Endothelial cell of umbilical vein (primary cell): ENCODE results near the gene NANOS3. TPM values are rescaled to one million over a fixed set of nuclear protein-coding genes. Genes with fewer than 3 reads are reported as not detected.
"Not testable (repeated sequence)": the region's sequence is repeated elsewhere in the genome, so short reads cannot be mapped to it uniquely, and the experiment has no call there.

Experiments used
- BruUV-seq: library from RNA; stranded (reverse); fragments of 400-500 nt; replicated peaks from 2 replicates; lab custom pipeline; 2021; lab: Mats Ljungman, UMichigan
- CTCF ChIA-PET: fragments of 300-600, 350-600 bp; sonication (Branson Sonifier 250); formaldehyde crosslinking; loops from one replicate; lab custom pipeline; 2021; ENCODE audit warnings: antibody characterized with exemption, inconsistent platforms; lab: Charles Lee
- POLR2A ChIA-PET: fragments of 300-600, 350-600 bp; sonication (Branson Sonifier 250); formaldehyde crosslinking; loops from one replicate; lab custom pipeline; 2021; ENCODE audit warnings: antibody characterized with exemption, inconsistent platforms; lab: Charles Lee
- DNase-seq: peaks from one replicate; pipeline ENCODE4 v3.0.0-alpha.2; 2011; ENCODE audit warnings: low read depth, low spot score
- FAIRE-seq: peaks from 2 replicates; lab custom pipeline; 2011; peaks lifted over from hg19 to GRCh38; lab: Jason Lieb, UNC
- H2AFZ ChIP-seq: 2 replicates; pipeline ENCODE4 v1.6.0; 2012; ENCODE audit warnings: low read depth, low read length, control low read depth, inconsistent platforms
- H3K27ac ChIP-seq: 2 replicates; pipeline ENCODE4 v1.5.1; 2011; ENCODE audit warnings: low read depth, mild to moderate bottlenecking, control low read depth, low read length, moderate library complexity; ENCODE audit not compliant: insufficient read depth
- H3K27me3 ChIP-seq, 2 experiments: 2 replicates each; pipeline versions ENCODE4 v1.6.0 to v1.6.1; 2011; ENCODE audit warnings: low read length in 2 of 2, mixed read lengths in 1 of 2; ENCODE audit not compliant: control insufficient read depth in 2 of 2, insufficient read depth in 2 of 2
- H3K36me3 ChIP-seq, 2 experiments: 2 replicates in 1 of 2; 3 replicates in 1 of 2; pipeline ENCODE4 v1.5.1; 2011; ENCODE audit warnings: low read length in 2 of 2, mild to moderate bottlenecking in 1 of 2, moderate library complexity in 1 of 2; ENCODE audit not compliant: control insufficient read depth in 2 of 2, insufficient read depth in 2 of 2; ENCODE audit errors: extremely low read depth in 1 of 2
- H3K4me1 ChIP-seq: 3 replicates; pipeline ENCODE4 v1.5.1; 2011; ENCODE audit warnings: mild to moderate bottlenecking, low read length; ENCODE audit not compliant: control insufficient read depth, insufficient read depth; ENCODE audit errors: extremely low read depth
- H3K4me2 ChIP-seq: 2 replicates; pipeline ENCODE4 v1.6.1; 2011; ENCODE audit warnings: low read length, control low read depth, mixed read lengths; ENCODE audit not compliant: insufficient read depth
- H3K4me3 ChIP-seq, 3 experiments: fragments of 200-600 bp in 1 of 3; sonication (generic), shearing (Covaris generic) in 1 of 3; replicated peaks in 1 of 3; 2 replicates each; pipeline ENCODE4 v1.5.1; 2011 to 2016; ENCODE audit warnings: control low read depth in 3 of 3, low read length in 3 of 3, mild to moderate bottlenecking in 2 of 3, inconsistent platforms in 1 of 3, low read depth in 1 of 3, moderate library complexity in 1 of 3; ENCODE audit not compliant: insufficient read depth in 1 of 3
- H3K79me2 ChIP-seq: 2 replicates; pipeline ENCODE4 v1.6.0; 2012; ENCODE audit warnings: low read length, inconsistent platforms; ENCODE audit not compliant: control insufficient read depth, insufficient read depth
- H3K9ac ChIP-seq: replicated peaks from 2 replicates; pipeline ENCODE3; 2011; ENCODE audit warnings: low read length, control low read depth; ENCODE audit not compliant: insufficient read depth; ENCODE audit errors: extremely low read depth
- H3K9me1 ChIP-seq: replicated peaks from 3 replicates; pipeline ENCODE4 v1.6.0; 2011; ENCODE audit warnings: mild to moderate bottlenecking, low read length; ENCODE audit not compliant: control insufficient read depth, insufficient read depth; ENCODE audit errors: extremely low read depth
- H3K9me3 ChIP-seq: replicated peaks from 2 replicates; pipeline ENCODE4 v1.5.1; 2012; ENCODE audit warnings: low read length, inconsistent platforms; ENCODE audit not compliant: control insufficient read depth, insufficient read depth
- H4K20me1 ChIP-seq: replicated peaks from 2 replicates; pipeline ENCODE3; 2011; ENCODE audit warnings: mild to moderate bottlenecking, low read length; ENCODE audit not compliant: control insufficient read depth, insufficient read depth; ENCODE audit errors: extremely low read depth
- MAX ChIP-seq: IDR thresholded peaks from 2 replicates; pipeline ENCODE4 v1.6.1; 2011; ENCODE audit not compliant: insufficient read depth, insufficient read length
- POLR2AphosphoS5 ChIP-seq: IDR thresholded peaks from 2 replicates; pipeline ENCODE4 v1.6.1; 2012; ENCODE audit warnings: low read depth, mild to moderate bottlenecking, control low read depth, low read length, moderate library complexity; ENCODE audit not compliant: insufficient read depth
- dilution Hi-C: fragments of 300-500 bp; cut with MboI; formaldehyde crosslinking; loops from one replicate; pipeline ENCODE4 v1.15.0; 2019; ENCODE audit warnings: low sequenced_read_pairs; ENCODE audit not compliant: extremely low pct_ligation_motif_present
- intact Hi-C: fragments of 100-400 bp; cut with micrococcal nuclease; formaldehyde crosslinking; loops from one replicate; pipeline ENCODE4 v1.10.0; 2022
- polyA plus RNA-seq, 4 experiments: library from polyadenylated mRNA; depleted of rRNA in 3 of 4; stranded (reverse) in 3 of 4; unstranded in 1 of 4; fragments of >200 nt; gene quantifications; 2 replicates each; pipeline versions ENCODE4 v1.2.1 to v1.2.3, GENCODE V29; 2011 to 2012; ENCODE audit warnings: missing spikeins in 1 of 4
- total RNA-seq: library from RNA; stranded (reverse); gene quantifications from 2 replicates; pipeline ENCODE4 v1.2.3, GENCODE V29; 2021

Gene NANOS3
- total and polyA plus RNA-seq, 2 donors (not counting 3 experiments of a cell fraction or from before 2014, with no cell fraction given) = 1.0 to 4.4 TPM

- H4K20me1 ChIP-seq = no peaks in the 10 kb centered on the region
- dilution Hi-C loops (no loop called here), intact Hi-C loops (no loop called here)
- no peaks in the 10 kb centered on the region for H3K9me3 ChIP-seq
- H3K27me3 ChIP-seq = no peaks in the 10 kb centered on the region
- H2AFZ ChIP-seq = no peak overlapping the region
- no peaks in the 10 kb centered on the region for H3K79me2 ChIP-seq
- H3K4me1 ChIP-seq = no peaks in the 10 kb centered on the region
- no peak overlapping the region for H3K4me2 ChIP-seq
- H3K9me1 ChIP-seq = no peaks in the 10 kb centered on the region
- CTCF ChIA-PET = interaction anchor here (0.9 kb wide), 1 partner anchor 138 kb away, joined by 3 read pairs; no protein-coding TSS in a partner anchor
- BruUV-seq = no TSS peak
- no peak for TF ChIP-seq POLR2AphosphoS5
- peak; percentile 44 for TF ChIP-seq MAX
- peaks cover 5 to 24% of the 10 kb centered on the region in 2 experiments for H3K36me3 ChIP-seq
- no peak overlapping the region for H3K9ac ChIP-seq
- H3K27ac ChIP-seq = no peak overlapping the region
- DNase-seq (peak; percentile 34), FAIRE-seq (peak; percentile 78)
- POLR2A ChIA-PET = interaction anchor here (0.6 kb wide), 1 partner anchor 16 kb away, joined by 4 read pairs; no protein-coding TSS in a partner anchor
- no peak overlapping the region for H3K4me3 ChIP-seq
Measured at GRCh38 chr19:13920940-13921747, 44.2 kb downstream of the NANOS3 start.

- H2AFZ ChIP-seq, FAIRE-seq, BruUV-seq, POLR2A ChIA-PET, H3K4me2 ChIP-seq, H3K9me3 ChIP-seq, H3K4me3 ChIP-seq, dilution Hi-C loops, H3K9ac ChIP-seq, H3K9me1 ChIP-seq, H3K4me1 ChIP-seq, H3K79me2 ChIP-seq, DNase-seq, H3K27ac ChIP-seq, H3K27me3 ChIP-seq, intact Hi-C loops, CTCF ChIA-PET, H4K20me1 ChIP-seq: not testable (repeated sequence)
- H3K36me3 ChIP-seq = peaks cover 5 to 28% of the 10 kb centered on the region in 2 experiments
Measured at GRCh38 chr19:13922118-13922517, 45.2 kb downstream of the NANOS3 start.
